ENCODE measurements around the gene THOC6. TPM values are rescaled to one million over a fixed set of nuclear protein-coding genes. Genes with fewer than 3 reads are reported as not detected.

The THOC6 gene
- total RNA-seq, 1 donor from 2014 or later: 22.6 TPM

DNA sequence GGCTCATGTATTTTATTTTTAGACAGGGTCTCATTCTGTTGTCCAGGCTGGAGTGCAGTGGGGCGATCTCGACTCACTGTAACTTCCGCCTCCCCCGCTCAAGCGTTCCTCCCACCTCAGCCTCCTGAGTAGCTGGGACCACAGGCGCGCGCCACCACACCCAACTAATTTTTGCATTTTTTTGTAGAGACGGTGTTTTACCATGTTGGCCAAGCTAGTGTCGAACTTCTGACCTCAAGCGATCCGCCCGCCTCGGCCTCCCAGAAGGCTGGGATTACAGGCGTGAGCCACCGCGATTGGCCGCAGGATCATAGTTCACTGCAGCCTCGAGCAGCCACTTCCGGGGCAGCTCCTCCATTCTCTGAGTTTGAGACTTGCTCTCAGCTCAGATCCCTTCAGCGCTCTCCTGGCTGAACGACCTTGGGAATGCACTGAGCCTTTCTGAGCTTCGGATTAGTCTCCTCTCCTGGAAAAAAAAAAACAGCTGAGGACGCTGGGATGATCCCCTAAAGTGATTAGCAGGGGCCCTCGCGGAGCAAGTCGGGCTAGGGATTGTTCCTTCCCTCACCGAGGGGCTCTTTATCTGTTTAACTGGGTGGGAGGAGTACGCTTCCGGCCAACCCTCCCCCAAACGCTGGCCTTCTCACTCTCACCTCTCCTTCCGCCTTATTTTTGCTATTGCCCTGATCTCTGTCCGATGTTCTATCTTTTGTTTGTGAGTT, 42.5 kb upstream of the THOC6 start:
- H3K4me3 ChIP-seq: peak overlapping the region; percentile 75 to 77
- H3K4me1 ChIP-seq: peaks cover 37% of the 10 kb centered on the region
- no peak overlapping the region for H3K27ac ChIP-seq
- H3K27me3 ChIP-seq: no peaks in the 10 kb centered on the region
- DNase-seq (ENCODE audit: extremely low spot score in 2 of 2): no peak
- H3K9me3 ChIP-seq: no peaks in the 10 kb centered on the region
- intact Hi-C loops (cut with DNase I): no loop called here
- H3K36me3 ChIP-seq: no peaks in the 10 kb centered on the region
- TF ChIP-seq, protein P1, sequence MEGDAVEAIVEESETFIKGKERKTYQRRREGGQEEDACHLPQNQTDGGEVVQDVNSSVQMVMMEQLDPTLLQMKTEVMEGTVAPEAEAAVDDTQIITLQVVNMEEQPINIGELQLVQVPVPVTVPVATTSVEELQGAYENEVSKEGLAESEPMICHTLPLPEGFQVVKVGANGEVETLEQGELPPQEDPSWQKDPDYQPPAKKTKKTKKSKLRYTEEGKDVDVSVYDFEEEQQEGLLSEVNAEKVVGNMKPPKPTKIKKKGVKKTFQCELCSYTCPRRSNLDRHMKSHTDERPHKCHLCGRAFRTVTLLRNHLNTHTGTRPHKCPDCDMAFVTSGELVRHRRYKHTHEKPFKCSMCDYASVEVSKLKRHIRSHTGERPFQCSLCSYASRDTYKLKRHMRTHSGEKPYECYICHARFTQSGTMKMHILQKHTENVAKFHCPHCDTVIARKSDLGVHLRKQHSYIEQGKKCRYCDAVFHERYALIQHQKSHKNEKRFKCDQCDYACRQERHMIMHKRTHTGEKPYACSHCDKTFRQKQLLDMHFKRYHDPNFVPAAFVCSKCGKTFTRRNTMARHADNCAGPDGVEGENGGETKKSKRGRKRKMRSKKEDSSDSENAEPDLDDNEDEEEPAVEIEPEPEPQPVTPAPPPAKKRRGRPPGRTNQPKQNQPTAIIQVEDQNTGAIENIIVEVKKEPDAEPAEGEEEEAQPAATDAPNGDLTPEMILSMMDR (IDR thresholded peaks at IDR 0.05): no peak
- no peak for TF ChIP-seq POLR2AphosphoS5 (IDR thresholded peaks at IDR 0.05; ENCODE audit: insufficient read depth in 1 of 2, low read depth in 1 of 2)
- TF ChIP-seq POLR2A (IDR thresholded peaks at IDR 0.05): no peak

DNA sequence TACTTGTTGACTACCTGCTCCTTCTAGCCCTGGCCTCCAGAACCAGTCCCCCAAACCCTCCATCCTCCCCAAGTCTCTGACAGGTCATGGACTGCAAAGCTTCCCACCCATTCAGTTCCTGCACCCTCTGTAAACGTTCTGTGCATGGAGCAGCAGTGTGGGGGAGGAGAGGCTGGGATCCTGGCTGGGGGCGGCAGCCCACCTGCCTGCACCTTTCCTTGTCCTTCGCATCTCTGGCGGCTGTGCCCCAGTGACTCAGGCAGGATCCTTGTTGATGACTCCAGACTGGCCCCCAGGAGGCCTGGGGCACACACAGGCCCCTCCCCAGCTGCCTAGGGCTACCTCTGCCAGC, 42.0 kb upstream of the THOC6 start:
- Histone ChIP-seq H3K27ac (no peak overlapping the region), H3K27me3 (no peaks in the 10 kb centered on the region), H3K4me1 (peaks cover 37% of the 10 kb centered on the region), H3K9me3 (no peaks in the 10 kb centered on the region), H3K4me3 (no peak overlapping the region), H3K36me3 (no peaks in the 10 kb centered on the region)
- no peak for DNase-seq (ENCODE audit: extremely low spot score in 2 of 2)
- TF ChIP-seq POLR2AphosphoS5 (IDR thresholded peaks at IDR 0.05; ENCODE audit: insufficient read depth in 1 of 2, low read depth in 1 of 2): no peak
- no peak for TF ChIP-seq POLR2A (IDR thresholded peaks at IDR 0.05)
- TF ChIP-seq, protein P1 (IDR thresholded peaks at IDR 0.05): no peak
- intact Hi-C loops (cut with DNase I): no loop called here

DNA sequence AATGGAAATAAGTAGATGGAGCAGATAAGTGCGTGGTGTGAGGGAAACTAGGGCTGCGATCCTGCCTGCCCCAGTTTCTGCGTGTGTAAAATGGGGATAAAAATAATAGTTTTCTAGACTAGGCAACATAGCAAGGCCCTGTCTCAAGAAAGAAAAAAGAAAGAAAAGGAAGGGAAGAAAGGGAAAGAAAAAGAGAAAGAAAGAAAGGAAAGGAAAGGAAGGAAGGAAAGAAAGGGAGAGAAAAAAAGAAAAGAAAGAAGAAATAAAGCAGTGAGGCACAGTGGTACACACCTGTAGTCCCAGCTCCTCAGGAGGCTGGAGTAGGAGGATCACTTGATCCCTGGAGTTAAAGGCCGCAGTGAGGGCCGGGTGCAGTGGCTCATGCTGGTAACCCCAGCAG, 41.4 kb upstream of the THOC6 start:
- H3K4me3 ChIP-seq: no peak overlapping the region
- TF ChIP-seq, protein P1 (IDR thresholded peaks at IDR 0.05): no peak
- TF ChIP-seq POLR2A (IDR thresholded peaks at IDR 0.05) (no peak), POLR2AphosphoS5 (IDR thresholded peaks at IDR 0.05; ENCODE audit: insufficient read depth in 1 of 2, low read depth in 1 of 2) (no peak)
- peaks cover 37% of the 10 kb centered on the region for H3K4me1 ChIP-seq
- DNase-seq (ENCODE audit: extremely low spot score in 2 of 2): no peak
- no peak overlapping the region for H3K27ac ChIP-seq
- H3K36me3 ChIP-seq: no peaks in the 10 kb centered on the region
- intact Hi-C loops (cut with DNase I): no loop called here
- H3K9me3 ChIP-seq: no peaks in the 10 kb centered on the region
- H3K27me3 ChIP-seq: no peaks in the 10 kb centered on the region

DNA sequence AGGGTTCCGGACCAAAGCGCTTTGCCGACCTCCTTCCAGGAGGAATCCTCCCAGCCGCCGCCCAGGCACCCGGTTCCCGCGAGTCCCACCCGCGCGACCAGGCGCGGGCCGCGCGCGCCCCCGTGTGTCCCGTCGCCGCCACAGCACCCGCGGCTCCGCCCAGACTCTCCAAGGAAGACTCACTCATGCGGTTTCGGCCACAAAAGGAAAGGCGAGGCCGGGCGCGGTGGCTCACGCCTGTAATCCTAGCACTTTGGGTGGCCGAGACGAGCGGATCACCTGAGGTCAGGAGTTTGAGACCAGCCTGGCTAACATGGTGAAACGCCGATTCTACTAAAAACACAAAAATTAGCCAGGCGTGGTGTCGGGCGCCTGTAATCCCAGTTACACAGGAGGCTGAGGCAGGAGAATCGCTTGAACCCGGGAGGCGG, 40.1 kb upstream of the THOC6 start:
- intact Hi-C loops (cut with DNase I): no loop called here
- no peak for TF ChIP-seq POLR2AphosphoS5 (IDR thresholded peaks at IDR 0.05; ENCODE audit: insufficient read depth in 1 of 2, low read depth in 1 of 2)
- no peak for TF ChIP-seq POLR2A (IDR thresholded peaks at IDR 0.05)
- TF ChIP-seq, protein P1 (IDR thresholded peaks at IDR 0.05): peak; percentile 81 to 92 (median 92)
- Histone ChIP-seq H3K36me3 (no peaks in the 10 kb centered on the region), H3K4me1 (peaks cover 37% of the 10 kb centered on the region), H3K27me3 (no peaks in the 10 kb centered on the region), H3K4me3 (peak overlapping the region; percentile 11 to 28), H3K9me3 (no peaks in the 10 kb centered on the region), H3K27ac (no peak overlapping the region)
- DNase-seq (ENCODE audit: extremely low spot score in 2 of 2): no peak

DNA sequence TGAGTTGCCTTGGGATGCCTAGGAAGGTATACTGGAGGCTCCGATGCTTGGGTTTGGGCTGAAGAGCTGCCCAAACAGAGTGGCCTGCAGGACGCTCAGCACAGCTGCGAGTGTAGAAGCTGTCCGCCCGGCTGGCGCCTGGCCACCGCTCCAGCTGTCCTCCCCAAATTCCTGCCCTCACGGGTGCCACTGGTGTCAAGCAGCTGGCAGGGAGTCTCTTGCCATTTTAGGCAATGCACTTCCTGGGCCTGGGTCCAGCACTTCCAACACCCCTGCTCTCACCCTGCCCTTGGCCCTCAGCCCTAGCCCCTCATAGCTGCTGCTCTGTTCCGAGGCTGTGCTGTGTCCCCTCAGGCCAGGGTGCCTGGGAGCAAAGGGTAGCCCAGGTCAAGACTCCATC, 38.4 kb upstream of the THOC6 start:
- TF ChIP-seq, protein P1 (IDR thresholded peaks at IDR 0.05): no peak
- TF ChIP-seq POLR2AphosphoS5 (IDR thresholded peaks at IDR 0.05; ENCODE audit: insufficient read depth in 1 of 2, low read depth in 1 of 2) (no peak), POLR2A (IDR thresholded peaks at IDR 0.05) (no peak)
- H3K36me3 ChIP-seq: no peaks in the 10 kb centered on the region
- H3K4me1 ChIP-seq: peaks cover 29% of the 10 kb centered on the region
- H3K4me3 ChIP-seq: no peak overlapping the region
- H3K27me3 ChIP-seq: no peaks in the 10 kb centered on the region
- DNase-seq (ENCODE audit: extremely low spot score in 2 of 2): no peak
- H3K9me3 ChIP-seq: no peaks in the 10 kb centered on the region
- intact Hi-C loops (cut with DNase I): no loop called here
- H3K27ac ChIP-seq: no peak overlapping the region
